K562 treated with DMSO at 1 percent for 24 hours (cell line): Measurements from ENCODE around the gene DGKI. TPM values are rescaled to one million over a fixed set of nuclear protein-coding genes. Genes with fewer than 3 reads are reported as not detected.

Experiments
- total RNA-seq: library from RNA; unstranded; fragments of 300-600 nt; gene quantifications from 2 replicates; pipeline ENCODE4 v1.2.3, GENCODE V29; 2022; ENCODE audit warnings: low read depth; ENCODE audit not compliant: insufficient read depth

The DGKI gene
- not detected in 2 replicates for total RNA-seq

DNA sequence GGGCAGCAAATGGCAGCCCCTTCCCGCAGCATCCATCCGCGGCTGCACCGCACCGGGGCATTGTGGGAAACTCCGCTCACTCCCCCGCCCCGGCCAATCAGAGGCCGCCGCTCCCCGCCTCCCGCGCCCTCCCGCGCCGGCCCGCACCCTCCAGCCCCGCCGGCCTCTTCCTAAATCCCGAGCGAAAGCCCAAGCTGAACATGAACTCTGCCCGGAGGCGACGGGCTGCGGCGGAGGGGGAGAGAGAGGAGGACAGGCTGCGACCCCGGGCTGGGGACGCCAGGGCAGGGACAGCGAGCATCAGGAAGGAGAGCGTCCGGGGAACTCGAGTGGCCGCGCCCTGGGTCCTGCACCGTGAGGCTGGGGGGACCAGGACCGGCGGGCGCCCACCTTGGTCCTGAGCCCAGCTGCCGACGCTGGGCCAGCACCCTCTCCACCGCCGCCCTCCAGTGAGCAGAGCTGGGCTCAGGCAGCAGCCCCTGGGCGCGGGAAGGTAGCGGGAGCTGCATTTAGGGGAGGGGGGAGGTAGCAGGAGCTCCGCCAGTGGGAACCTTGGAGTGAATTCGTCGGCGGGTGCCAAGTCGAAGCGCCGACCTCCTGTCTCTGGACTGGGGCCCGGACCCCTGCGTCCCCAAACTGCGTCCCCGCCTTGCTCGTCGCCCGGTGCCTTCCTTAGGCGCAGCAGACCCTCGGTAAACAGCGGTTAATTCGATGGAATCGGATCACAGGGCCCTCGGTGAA, at the start of gene DGKI:
TSS of gene DGKI (minus strand) at position 148 of the 741 bp plus-strand sequence.

DNA sequence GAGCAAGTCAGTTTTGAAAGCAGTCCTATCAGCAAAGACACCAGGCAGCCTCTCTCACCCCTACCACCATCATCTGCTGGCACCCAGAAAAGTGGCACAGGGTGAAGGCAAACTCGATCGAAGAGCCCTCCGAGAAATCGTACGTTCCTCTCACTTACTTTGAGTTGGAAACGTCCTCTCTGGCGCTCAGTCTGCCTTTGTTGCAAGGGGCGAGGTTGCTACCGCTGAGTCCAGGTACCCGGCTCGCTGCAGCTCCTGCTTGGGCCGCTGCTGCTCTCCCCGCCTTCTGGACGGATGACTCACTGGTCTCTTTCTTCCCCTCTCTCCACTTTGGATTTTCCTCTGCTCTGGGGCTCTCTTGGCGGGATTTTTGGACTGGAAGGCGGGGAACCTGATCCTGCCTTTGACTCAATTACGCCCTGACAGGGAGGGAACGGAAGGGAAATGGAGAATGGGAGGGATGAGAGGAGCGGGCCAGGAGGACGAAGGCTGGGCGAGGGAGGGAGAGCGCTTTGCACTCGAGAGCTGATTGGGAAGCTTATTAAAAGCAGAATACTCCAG, 503.4 kb downstream of the DGKI start, which contains the start of gene PTN:
TSS of gene PTN (minus strand) at position 453 of the 561 bp plus-strand sequence. CDS start 88,760 bp downstream, outside the sequence.

Other genes with a start within 250 kb of the DGKI start
- gene CREB3L2, start 155.1 kb upstream of the DGKI start, total RNA-seq: 23.2 and 23.8 TPM in 2 replicates
- gene AKR1D1, start 229.5 kb upstream of the DGKI start, total RNA-seq: not detected in 2 replicates